T1000 (cell line): Measurements from ENCODE around the gene TOMM22.
"Not testable (repeated sequence)": the region's sequence is repeated elsewhere in the genome, so short reads cannot be mapped to it uniquely, and the experiment has no call there.

Experiments
- DNase-seq: peaks from one replicate; lab custom pipeline; 2025; ENCODE audit warnings: mixed read lengths; lab: John Stamatoyannopoulos, UW

TOMM22 gene

GRCh38 chr22:38681582-38682335 lies at the start of gene TOMM22:
Gene TOMM22, plus strand, starts transcription at chr22:38681957. Its CDS starts 22 bp downstream, at chr22:38681979.
- peak; percentile 73 for DNase-seq

DNA sequence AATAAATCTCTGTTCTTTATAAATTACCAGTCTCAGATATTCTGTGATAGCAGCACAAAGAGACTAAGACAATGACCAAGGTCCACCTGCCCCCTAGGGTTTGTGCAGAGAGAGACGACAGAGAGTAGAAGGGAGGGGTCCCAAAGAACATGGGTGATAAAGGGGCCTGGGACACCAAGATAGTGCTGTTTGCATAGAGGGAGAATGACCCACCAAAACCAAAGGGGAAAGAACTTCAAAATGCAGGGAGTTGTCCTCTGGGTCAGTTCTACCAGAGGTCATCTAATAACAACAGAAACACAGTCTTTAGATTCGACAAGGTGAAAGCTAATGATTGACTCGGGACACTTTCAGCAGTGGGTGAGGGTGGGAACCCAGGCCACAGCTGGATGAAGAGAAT lies 49.2 kb upstream of the TOMM22 start:
- no peak for DNase-seq

- no peak for DNase-seq
Observed at GRCh38 chr22:38638216-38638615, 43.5 kb upstream of the TOMM22 start.

- no peak for DNase-seq
Observed at GRCh38 chr22:38638728-38639127, 43.0 kb upstream of the TOMM22 start.

DNA sequence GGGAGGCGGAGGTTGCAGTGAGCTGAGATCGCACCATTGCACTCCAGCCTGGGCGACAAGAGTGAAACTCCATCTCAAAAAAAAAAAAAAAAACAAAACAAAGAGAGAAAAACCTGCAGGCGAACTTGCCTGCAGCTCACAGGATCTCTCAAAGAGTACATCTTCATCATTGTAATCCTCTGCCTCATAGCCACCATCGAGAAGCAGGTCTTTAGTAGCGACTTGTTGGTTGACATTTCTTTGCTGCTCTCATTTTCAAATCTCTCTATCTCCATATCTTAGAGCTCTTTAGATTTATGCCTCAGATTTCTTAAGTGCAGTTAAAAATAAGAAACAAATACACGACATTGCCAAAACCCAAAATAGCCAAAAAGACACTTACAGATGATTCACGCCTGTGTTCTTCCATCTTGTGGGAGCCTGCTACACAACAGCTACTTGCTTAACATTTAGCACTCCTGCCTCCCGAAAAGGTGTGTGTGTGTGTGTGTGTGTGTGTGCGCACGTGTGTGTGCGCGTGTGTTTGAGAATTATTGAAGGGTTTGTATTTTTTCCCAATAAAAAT lies 40.2 kb upstream of the TOMM22 start:
- no peak for DNase-seq

DNA sequence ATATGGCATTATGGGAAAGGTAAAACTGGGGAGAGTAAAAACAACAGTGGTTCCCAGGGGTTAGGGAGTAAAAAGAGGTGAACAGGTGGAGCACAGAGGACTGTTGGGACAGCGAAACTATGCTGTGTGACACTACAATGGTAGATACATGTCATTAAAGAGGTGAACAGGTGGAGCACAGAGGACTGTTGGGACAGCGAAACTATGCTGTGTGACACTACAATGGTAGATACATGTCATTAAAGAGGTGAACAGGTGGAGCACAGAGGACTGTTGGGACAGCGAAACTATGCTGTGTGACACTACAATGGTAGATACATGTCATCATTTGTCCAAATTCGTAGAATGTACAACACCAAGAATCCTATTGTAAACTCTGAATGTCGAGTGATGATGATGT lies 37.5 kb upstream of the TOMM22 start:
- DNase-seq: not testable (repeated sequence)

- no peak for DNase-seq
Observed at GRCh38 chr22:38645430-38645829, 36.3 kb upstream of the TOMM22 start.

DNA sequence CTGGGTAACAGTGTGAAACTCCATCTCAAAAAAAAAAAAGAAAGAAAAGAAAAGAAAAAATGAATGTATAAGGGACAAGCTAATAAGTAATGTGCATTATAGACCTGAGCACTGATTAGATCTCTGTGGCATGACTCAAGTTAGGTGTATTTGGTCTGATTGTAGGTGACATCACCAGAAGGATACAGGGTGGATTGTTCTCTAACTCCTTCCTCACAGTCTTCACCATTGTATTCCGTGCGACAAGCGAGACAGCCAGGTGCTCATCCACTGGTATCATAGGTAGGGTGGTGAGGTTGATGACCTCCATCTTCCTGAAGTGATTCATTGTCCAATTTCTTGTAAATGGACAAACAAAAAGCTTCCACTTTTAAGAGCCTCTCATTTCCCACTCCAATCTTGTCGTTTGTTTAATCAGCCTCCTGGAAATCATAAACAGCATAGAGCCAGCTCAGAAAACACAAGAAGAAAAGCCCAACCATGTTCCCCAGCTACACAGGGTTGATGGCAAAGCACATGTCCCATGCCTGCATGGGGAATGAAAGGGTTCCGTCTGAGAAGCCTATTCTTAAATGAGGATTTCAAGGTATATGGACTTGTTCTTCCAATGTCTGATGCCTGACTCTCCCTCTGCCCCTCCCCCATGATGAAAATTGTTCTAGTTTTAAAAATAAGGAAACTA lies 31.8 kb upstream of the TOMM22 start:
- no peak for DNase-seq

DNA sequence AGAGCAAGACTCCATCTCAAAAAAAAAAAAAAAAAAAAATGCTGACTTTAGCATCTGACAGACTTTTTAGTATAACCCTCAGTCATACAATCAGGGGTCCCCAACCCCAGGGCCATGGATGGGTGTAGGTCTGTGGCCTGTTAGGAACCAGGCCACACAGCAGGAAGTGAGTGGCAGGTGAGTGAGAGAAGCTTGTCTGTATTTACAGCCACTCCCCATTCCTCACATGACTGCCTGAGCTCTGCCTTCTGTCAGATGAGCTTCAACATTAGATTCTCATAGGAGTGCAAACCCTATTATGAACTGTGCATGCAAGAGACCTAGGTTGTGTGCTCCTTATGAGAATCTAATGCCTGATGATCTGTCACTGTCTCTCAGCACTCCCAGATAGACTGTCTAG lies 28.9 kb upstream of the TOMM22 start:
- no peak for DNase-seq

DNA sequence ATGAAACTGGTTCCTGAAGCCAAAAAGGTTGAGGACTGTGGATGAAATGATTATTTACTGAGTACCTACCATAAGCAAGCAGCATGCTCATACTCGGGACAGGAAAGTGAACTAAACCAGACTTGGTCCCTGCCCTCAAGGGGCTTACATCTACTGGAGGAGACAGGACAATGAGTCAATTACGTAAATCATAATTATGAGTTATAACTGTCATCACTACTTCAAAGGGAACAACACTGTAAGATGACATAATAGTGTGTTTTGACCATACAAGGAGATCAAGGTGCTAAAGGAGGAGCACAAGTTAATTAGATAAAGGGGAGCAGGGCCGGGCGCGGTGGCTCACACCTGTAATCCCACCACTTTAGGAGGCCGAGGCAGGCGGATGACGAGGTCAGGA lies 28.0 kb upstream of the TOMM22 start:
- DNase-seq: no peak

DNA sequence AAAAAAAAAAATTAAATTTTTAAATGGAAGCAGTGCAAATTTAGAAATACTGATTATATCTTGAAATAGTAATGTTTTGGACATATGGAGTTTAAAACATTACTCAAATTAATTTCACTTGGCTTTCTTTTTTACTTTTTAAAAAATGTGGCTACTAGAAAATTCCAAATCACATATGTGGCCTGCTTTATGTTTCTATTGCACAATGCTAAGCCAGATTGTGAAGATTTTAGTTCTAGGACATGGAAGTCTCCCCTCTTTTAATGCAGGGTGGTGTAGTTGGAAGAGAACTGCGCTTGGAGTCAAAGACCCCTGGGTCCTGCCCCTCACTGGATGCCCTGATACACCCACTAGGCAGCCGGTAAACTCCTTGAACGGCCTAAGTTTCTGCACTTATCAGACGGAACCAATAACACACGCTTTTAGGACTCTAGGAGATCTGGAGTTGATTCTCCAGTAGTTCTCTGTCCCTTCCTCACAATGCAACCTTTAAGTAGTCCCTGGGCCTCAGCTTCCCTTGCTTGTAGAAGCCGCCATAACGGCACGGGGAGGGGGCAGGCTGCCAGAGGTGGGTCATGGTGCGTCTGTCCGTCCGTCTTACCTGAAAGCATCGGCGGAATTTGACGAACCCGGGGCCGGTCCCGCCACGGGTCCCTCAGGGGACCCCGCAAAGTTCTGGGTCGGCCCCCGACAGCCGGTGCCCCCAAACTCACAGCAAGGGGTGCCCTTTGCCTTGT lies 26.1 kb upstream of the TOMM22 start:
- DNase-seq: no peak

DNA sequence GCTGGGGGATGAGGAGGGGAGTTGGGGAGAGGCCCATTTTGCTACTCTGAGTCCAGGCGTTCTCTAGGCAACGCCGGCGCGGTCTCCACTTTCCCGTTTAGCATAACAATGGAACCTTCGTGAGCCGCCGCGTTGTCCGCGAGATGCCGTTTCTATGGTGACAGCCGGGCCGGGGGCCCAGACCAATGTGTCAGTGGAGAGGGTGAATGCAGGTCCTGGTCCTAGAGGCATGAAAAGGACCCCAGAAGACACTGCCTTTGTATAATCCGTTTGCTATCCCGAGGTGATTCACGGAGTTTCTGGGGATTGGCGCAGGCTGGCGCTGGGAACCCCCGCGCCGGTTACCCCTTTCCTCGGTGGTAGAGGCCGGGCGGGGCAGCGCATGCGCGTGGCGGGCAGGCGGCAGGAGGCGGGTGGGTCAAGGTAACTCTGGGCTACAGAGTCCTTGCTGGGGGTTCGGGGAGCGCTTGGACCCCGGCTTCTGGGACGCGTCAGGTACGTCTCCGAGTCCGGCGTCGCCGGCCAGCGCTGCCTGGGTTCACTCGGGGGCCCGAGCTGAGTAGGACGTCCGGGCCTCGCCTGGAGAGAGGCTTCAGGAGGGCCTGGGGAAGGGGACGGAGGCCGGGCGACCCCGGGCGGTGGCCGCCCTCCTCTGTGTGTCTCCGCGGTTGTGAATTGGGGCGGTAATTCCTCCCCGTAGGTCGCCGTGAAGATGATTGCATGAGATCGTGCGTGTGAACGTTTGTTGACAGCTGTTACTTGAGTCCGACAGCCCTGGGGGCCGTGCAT lies 25.3 kb upstream of the TOMM22 start, which contains the start of the genes CBY1 and FAM227A:
Gene CBY1, plus strand, starts transcription at position 383 of the 789 bp plus-strand sequence. CDS start 11,417 bp downstream, outside the sequence.
Gene FAM227A, minus strand, starts transcription at position 137 of the 789 bp plus-strand sequence. CDS start 6,224 bp downstream, outside the sequence.
- peak; percentile 87 for DNase-seq

DNA sequence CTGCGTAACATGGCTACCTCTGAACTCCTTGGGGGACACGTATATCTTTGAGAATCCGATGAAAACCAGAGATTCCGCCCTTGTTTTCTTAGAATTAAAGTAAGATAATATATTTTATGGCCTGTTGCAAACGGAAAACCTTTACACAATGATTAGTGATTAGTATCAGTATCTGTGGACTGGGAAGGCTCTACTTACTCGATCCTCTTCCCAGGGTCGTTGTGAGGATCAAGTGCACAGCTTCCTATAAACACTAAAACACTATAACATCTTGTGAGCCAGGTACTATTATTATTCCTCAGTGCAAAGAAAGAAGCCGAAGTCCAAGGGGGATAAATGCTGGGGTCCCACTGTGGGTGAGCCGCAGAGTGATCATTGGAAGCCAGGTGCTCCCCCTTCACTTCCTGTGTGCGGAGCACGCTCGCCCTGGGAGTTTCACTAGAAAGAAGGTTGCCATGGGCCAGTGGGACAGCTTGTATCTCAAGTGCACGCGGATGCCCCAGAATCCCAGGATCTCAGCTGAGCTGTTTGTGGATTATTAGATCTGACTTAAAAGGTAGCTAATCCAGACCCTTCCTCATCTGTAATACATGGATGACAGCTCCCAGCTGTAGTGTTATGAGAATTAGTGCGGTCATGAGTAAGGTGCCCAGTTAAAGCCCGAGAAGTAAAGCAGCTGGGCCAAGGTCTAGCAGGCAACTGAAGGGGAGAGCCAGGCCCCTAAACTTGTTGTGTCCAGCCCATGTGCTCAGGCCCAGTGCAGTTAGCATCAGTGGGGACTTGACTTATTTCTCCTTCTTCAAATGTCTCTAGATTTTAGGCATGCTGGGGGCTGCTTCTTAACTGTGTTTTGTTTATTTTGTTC lies 24.5 kb upstream of the TOMM22 start:
- no peak for DNase-seq

DNA sequence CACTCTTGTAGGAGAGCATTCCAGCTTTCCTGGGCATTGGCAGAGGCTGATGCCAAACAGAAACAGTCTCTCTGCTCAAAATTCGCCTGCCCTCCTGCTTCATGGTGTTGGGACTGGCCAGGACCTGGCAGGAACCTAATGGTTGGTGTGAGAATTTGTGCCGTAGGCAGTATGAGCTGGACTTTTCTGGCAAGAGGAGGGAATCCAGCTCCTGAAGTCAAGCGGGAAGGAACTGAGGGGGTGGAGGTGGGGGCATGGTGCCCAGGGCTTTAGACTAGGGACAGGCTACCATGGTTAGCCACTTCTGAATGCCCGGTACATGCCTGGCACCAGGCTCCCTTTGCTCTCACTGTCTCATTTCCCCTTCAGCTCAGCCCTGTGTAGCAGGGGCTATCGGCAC lies 6.9 kb upstream of the TOMM22 start:
- no peak for DNase-seq

DNA sequence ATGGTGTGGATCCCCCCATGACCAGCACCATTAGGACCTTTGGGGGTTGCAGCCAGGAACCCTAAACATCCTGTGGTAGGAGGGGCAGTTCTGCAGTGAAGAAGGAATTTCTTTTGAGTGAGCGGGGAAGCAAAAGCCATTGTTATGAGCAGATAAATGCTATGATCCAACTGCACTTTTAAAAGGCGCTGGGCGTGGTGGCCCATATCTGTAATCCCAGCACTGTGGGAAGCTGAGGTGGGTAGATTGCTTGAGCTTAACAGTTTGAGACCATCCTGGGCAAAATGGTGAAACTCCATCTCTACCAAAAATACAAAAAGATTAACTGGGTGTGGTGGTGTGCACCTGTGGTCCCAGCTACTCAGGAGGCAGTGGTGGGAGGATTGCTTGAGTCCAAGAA lies 5.9 kb upstream of the TOMM22 start:
- no peak for DNase-seq

- DNase-seq: no peak
Observed at GRCh38 chr22:38684895-38685294, 3.1 kb downstream of the TOMM22 start.

GRCh38 chr22:38685761-38686160 lies 4.0 kb downstream of the TOMM22 start:
- no peak for DNase-seq

- no peak for DNase-seq
Observed at GRCh38 chr22:38689651-38690050, 7.9 kb downstream of the TOMM22 start.

- DNase-seq: no peak
Observed at GRCh38 chr22:38694049-38694448, 12.3 kb downstream of the TOMM22 start.

GRCh38 chr22:38694940-38695339 lies 13.2 kb downstream of the TOMM22 start:
- DNase-seq: no peak
